ENCODE data around the gene DCBLD1.

GRCh38 chr6:117549611-117550010 is 67.1 kb downstream of the DCBLD1 start:
- TF ChIP-seq, protein P1, sequence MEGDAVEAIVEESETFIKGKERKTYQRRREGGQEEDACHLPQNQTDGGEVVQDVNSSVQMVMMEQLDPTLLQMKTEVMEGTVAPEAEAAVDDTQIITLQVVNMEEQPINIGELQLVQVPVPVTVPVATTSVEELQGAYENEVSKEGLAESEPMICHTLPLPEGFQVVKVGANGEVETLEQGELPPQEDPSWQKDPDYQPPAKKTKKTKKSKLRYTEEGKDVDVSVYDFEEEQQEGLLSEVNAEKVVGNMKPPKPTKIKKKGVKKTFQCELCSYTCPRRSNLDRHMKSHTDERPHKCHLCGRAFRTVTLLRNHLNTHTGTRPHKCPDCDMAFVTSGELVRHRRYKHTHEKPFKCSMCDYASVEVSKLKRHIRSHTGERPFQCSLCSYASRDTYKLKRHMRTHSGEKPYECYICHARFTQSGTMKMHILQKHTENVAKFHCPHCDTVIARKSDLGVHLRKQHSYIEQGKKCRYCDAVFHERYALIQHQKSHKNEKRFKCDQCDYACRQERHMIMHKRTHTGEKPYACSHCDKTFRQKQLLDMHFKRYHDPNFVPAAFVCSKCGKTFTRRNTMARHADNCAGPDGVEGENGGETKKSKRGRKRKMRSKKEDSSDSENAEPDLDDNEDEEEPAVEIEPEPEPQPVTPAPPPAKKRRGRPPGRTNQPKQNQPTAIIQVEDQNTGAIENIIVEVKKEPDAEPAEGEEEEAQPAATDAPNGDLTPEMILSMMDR (conservative IDR thresholded peaks at IDR 0.05; ENCODE audit: low read depth, low read length), result no peak
- no peak for TF ChIP-seq CEBPB (IDR thresholded peaks at IDR 0.05; ENCODE audit: low read depth, low read length)
- no peak for TF ChIP-seq POLR2A (IDR thresholded peaks at IDR 0.05; ENCODE audit: low read depth, low read length)
- TF ChIP-seq NFE2L2 (IDR thresholded peaks at IDR 0.05; ENCODE audit: low read depth, low read length), result no peak
